GM12801 (cell line): ENCODE data around the gene CAMP.

Experiments
- CTCF ChIP-seq: IDR thresholded peaks from one replicate; pipeline ENCODE4 v1.5.1; 2011; ENCODE audit warnings: control low read depth; ENCODE audit not compliant: insufficient read length; ENCODE audit errors: extremely low read depth

CAMP gene

GRCh38 chr3:48268936-48269561 is 45.8 kb downstream of the CAMP start:
- TF ChIP-seq CTCF: no peak

DNA sequence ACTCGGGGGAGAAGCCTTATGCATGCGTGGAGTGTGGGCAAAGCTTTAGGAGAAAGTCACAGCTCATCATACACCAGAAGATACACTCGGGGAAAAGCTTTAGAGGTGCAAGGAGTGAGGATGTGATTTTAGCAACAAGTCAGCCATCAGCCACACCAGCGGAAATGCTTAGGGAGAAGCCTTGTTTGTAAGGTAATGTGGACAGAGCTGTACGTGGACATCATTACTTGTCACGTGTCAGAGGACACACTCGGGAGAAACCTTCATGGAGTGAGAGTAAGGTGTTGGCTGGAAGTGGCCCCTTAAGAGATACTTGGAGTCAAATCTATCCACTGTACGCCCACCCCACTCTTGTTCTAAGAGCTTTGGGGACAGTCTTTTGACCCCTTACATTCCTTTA is 46.3 kb downstream of the CAMP start:
- no peak for TF ChIP-seq CTCF

- TF ChIP-seq CTCF: no peak
Measured at GRCh38 chr3:48270306-48270705, 47.0 kb downstream of the CAMP start.

GRCh38 chr3:48271763-48272498 is 48.6 kb downstream of the CAMP start:
- TF ChIP-seq CTCF: no peak

- TF ChIP-seq CTCF: no peak
Measured at GRCh38 chr3:48273594-48274211, 50.4 kb downstream of the CAMP start.

DNA sequence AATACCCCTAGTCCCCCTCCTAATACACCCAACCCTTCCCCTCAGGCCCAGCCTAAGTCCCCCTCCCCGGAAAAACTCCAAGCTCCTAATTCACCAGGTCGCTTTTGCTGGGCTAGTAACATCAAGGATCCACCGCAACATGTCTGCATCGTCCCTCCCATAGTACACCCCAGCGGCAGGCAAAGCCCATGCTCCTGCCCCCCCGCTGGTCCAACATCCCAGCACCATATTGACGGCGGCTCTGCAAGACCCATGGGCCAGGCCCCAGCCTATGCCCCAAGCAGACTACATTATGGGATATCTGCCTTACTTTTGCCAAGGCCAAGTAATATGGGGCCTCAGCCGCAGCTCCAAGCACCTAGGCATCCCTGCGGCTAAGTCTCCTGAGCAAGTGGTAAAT is 51.2 kb downstream of the CAMP start:
- TF ChIP-seq CTCF: no peak
